ENCODE measurements around the gene LTA4H. TPM values are rescaled to one million over a fixed set of nuclear protein-coding genes. Genes with fewer than 3 reads are reported as not detected.

The LTA4H gene
- total RNA-seq, 2 experiments from 2014 or later: 112 TPM

GRCh38 chr12:96015672-96016071 lies 19.7 kb downstream of the LTA4H start:
- POLR2A ChIA-PET: interaction anchor here (0.9 kb wide), 1 partner anchor 17 kb away, joined by 3 read pairs; no protein-coding TSS in a partner anchor
- no peak for TF ChIP-seq CTCF (IDR thresholded peaks at IDR 0.05)
- ATAC-seq (no peak), DNase-seq (no peak)
- Mint-ChIP-seq H3K4me3 (no peak overlapping the region), H3K27me3 (no peaks in the 10 kb centered on the region), H3K36me3 (ENCODE audit: low read depth) (peaks cover 36% of the 10 kb centered on the region), H3K9me3 (no peaks in the 10 kb centered on the region), H3K4me1 (ENCODE audit: low read depth) (no peaks in the 10 kb centered on the region), H3K27ac (no peak overlapping the region)
- intact Hi-C loops (cut with micrococcal nuclease): no loop called here
- CTCF ChIA-PET: interaction anchor here (0.8 to 1.6 kb wide), 4 partner anchors 16 to 46 kb away, joined by 3 to 5 read pairs (median 4); no protein-coding TSS in a partner anchor

GRCh38 chr12:96014943-96015599 lies 20.3 kb downstream of the LTA4H start:
- no peaks in the 10 kb centered on the region for H3K4me1 Mint-ChIP-seq (ENCODE audit: low read depth)
- POLR2A ChIA-PET: interaction anchor here (0.9 kb wide), 1 partner anchor 16 kb away, joined by 3 read pairs; no protein-coding TSS in a partner anchor
- no peak overlapping the region for H3K27ac Mint-ChIP-seq
- no peaks in the 10 kb centered on the region for H3K9me3 Mint-ChIP-seq
- CTCF ChIA-PET: interaction anchor here (1.0 kb wide), 3 partner anchors 17 to 97 kb away, joined by 3 to 5 read pairs (median 5); no protein-coding TSS in a partner anchor
- ATAC-seq (no peak), DNase-seq (no peak)
- no peak overlapping the region for H3K4me3 Mint-ChIP-seq
- TF ChIP-seq CTCF (IDR thresholded peaks at IDR 0.05): no peak
- no peaks in the 10 kb centered on the region for H3K27me3 Mint-ChIP-seq
- H3K36me3 Mint-ChIP-seq (ENCODE audit: low read depth): peaks cover 37% of the 10 kb centered on the region
- intact Hi-C loops (cut with micrococcal nuclease): no loop called here

GRCh38 chr12:96007729-96008128 lies 27.7 kb downstream of the LTA4H start:
- intact Hi-C loops (cut with micrococcal nuclease): no loop called here
- H3K27ac Mint-ChIP-seq: no peak overlapping the region
- CTCF ChIA-PET: interaction anchor here (1.1 to 2.4 kb wide), 2 partner anchors 9 to 13 kb away, joined by 3 to 13 read pairs; no protein-coding TSS in a partner anchor
- TF ChIP-seq CTCF (IDR thresholded peaks at IDR 0.05): no peak
- POLR2A ChIA-PET: interaction anchor here (0.6 kb wide), 1 partner anchor 38 kb away, joined by 3 read pairs; no protein-coding TSS in a partner anchor
- H3K4me3 Mint-ChIP-seq: no peak overlapping the region
- peaks cover 40% of the 10 kb centered on the region for H3K36me3 Mint-ChIP-seq (ENCODE audit: low read depth)
- H3K9me3 Mint-ChIP-seq: no peaks in the 10 kb centered on the region
- ATAC-seq (no peak), DNase-seq (no peak)
- H3K4me1 Mint-ChIP-seq (ENCODE audit: low read depth): no peaks in the 10 kb centered on the region
- no peaks in the 10 kb centered on the region for H3K27me3 Mint-ChIP-seq

- H3K4me1 Mint-ChIP-seq (ENCODE audit: low read depth): no peaks in the 10 kb centered on the region
- ChIA-PET CTCF (interaction anchor here (0.7 to 2.4 kb wide), 4 partner anchors 8 to 205 kb away, joined by 3 to 13 read pairs (median 3); no protein-coding TSS in a partner anchor), POLR2A (no interaction called here)
- H3K27ac Mint-ChIP-seq: no peak overlapping the region
- no peaks in the 10 kb centered on the region for H3K27me3 Mint-ChIP-seq
- H3K36me3 Mint-ChIP-seq (ENCODE audit: low read depth): peaks cover 36% of the 10 kb centered on the region
- TF ChIP-seq CTCF (IDR thresholded peaks at IDR 0.05): no peak
- intact Hi-C loops (cut with micrococcal nuclease): no loop called here
- ATAC-seq (no peak), DNase-seq (no peak)
- no peak overlapping the region for H3K4me3 Mint-ChIP-seq
- H3K9me3 Mint-ChIP-seq: no peaks in the 10 kb centered on the region
These were observed 28.7 kb downstream of the LTA4H start for GRCh38 chr12:96006727-96007126.

- H3K4me3 Mint-ChIP-seq: no peak overlapping the region
- H3K36me3 Mint-ChIP-seq (ENCODE audit: low read depth): peaks cover 16% of the 10 kb centered on the region
- ChIA-PET POLR2A (no interaction called here), CTCF (interaction anchor here (0.8 to 4.7 kb wide), 2 partner anchors 83 to 103 kb away, joined by 3 to 85 read pairs; no protein-coding TSS in a partner anchor)
- TF ChIP-seq CTCF (IDR thresholded peaks at IDR 0.05): no peak
- no peak for ATAC-seq
- DNase-seq: no peak
- intact Hi-C loops (cut with micrococcal nuclease): no loop called here
- peaks cover 3% of the 10 kb centered on the region for H3K4me1 Mint-ChIP-seq (ENCODE audit: low read depth)
- no peaks in the 10 kb centered on the region for H3K27me3 Mint-ChIP-seq
- H3K9me3 Mint-ChIP-seq: no peaks in the 10 kb centered on the region
- H3K27ac Mint-ChIP-seq: no peak overlapping the region
These were observed 34.5 kb downstream of the LTA4H start for GRCh38 chr12:96000858-96001257.

Data from activated CD8-positive, alpha-beta T cell treated with anti-CD3 and anti-CD28 coated beads for 36 hours (primary cell).